A549 (cell line): ENCODE data around the gene APC.

Experiments used
- CBX2 ChIP-seq: fragments of 200-600 bp; sonication (generic); IDR thresholded peaks from 2 replicates; pipeline ENCODE4 v1.6.1; 2016; ENCODE audit warnings: low read depth, mild to moderate bottlenecking, borderline replicate concordance
- CTCF ChIP-seq: fragments of >200 bp; sonication (Bioruptor Twin); formaldehyde crosslinking; IDR thresholded peaks from 3 replicates; pipeline ENCODE4 v1.5.1; 2016
- E2F6 ChIP-seq: IDR thresholded peaks from 2 replicates; pipeline ENCODE4 v1.6.1; 2012; ENCODE audit warnings: low read depth, borderline replicate concordance
- ELK1 ChIP-seq: fragments of 150-350 bp; IDR thresholded peaks from 2 replicates; pipeline ENCODE4 v1.6.1; 2014; ENCODE audit warnings: low read depth, mild to moderate bottlenecking, low read length
- HES2 ChIP-seq: fragments of >200 bp; sonication (Bioruptor Twin); formaldehyde crosslinking; IDR thresholded peaks from 2 replicates; pipeline ENCODE4 v1.6.1; 2016
- KDM5A ChIP-seq: fragments of 200-600 bp; sonication (generic); IDR thresholded peaks from 2 replicates; pipeline ENCODE4 v1.6.1; 2016; ENCODE audit warnings: antibody characterized with exemption, mild to moderate bottlenecking
- MAX ChIP-seq: IDR thresholded peaks from 2 replicates; pipeline ENCODE4 v1.6.1; 2012
- POLR2A ChIP-seq: IDR thresholded peaks from 2 replicates; pipeline ENCODE4 v1.6.1; 2012; ENCODE audit warnings: mild to moderate bottlenecking, low read length
- POLR2AphosphoS2 ChIP-seq: conservative IDR thresholded peaks from 2 replicates; pipeline ENCODE4 v1.6.1; 2012; ENCODE audit warnings: low read length, improper control_type of control experiment, inconsistent platforms
- RAD21 ChIP-seq, 2 experiments: fragments of >200 bp in 1 of 2; sonication (Bioruptor Twin) in 1 of 2; formaldehyde crosslinking in 1 of 2; IDR thresholded peaks in 1 of 2; conservative IDR thresholded peaks in 1 of 2; 2 replicates in 1 of 2; 3 replicates in 1 of 2; pipeline ENCODE4 v1.6.1; 2012 to 2018; ENCODE audit warnings: inconsistent platforms in 1 of 2
- REST ChIP-seq: fragments of 200-600 bp; sonication (generic); IDR thresholded peaks from 2 replicates; pipeline ENCODE4 v1.6.1; 2016; ENCODE audit warnings: antibody characterized with exemption, mild to moderate bottlenecking, moderate library complexity
- SMC3 ChIP-seq: fragments of >200 bp; sonication (Bioruptor Twin); formaldehyde crosslinking; IDR thresholded peaks from 3 replicates; pipeline ENCODE4 v1.6.1; 2018; ENCODE audit warnings: inconsistent platforms

- no peak for TF ChIP-seq RAD21 (conservative IDR thresholded peaks at IDR 0.05 in 1 of 2, IDR thresholded peaks at IDR 0.05 in 1 of 2)
- TF ChIP-seq SMC3 = no peak
- no peak for TF ChIP-seq CTCF
- no peak for TF ChIP-seq HES2
- TF ChIP-seq ELK1 = no peak
- TF ChIP-seq CBX2 = no peak
- no peak for TF ChIP-seq POLR2A
- TF ChIP-seq MAX = no peak
- no peak for TF ChIP-seq KDM5A
- TF ChIP-seq POLR2AphosphoS2 = no peak
- no peak for TF ChIP-seq REST
- no peak for TF ChIP-seq E2F6
These were observed 109.6 kb downstream of the APC start for GRCh38 chr5:112847306-112847705.
